Lower leg skin (tissue), 4 donors: ENCODE results near the gene KCNMA1. TPM values are rescaled to one million over a fixed set of nuclear protein-coding genes. Genes with fewer than 3 reads are reported as not detected.

Source experiments
- DNase-seq, 2 donors: peaks; one replicate each; pipeline ENCODE4 v3.0.0-alpha.2; 2019; ENCODE audit warnings: low spot score in 2 of 2
- H3K4me3 ChIP-seq: fragments of 200-600 bp; sonication (generic); 2 replicates; pipeline ENCODE4 v1.5.1; 2017; ENCODE audit warnings: mild to moderate bottlenecking, low read depth; ENCODE audit not compliant: poor library complexity, severe bottlenecking
- CTCF ChIP-seq, 3 donors: fragments of 450-650 bp; IDR thresholded peaks; one replicate each; pipeline ENCODE4 v1.5.1; 2016; ENCODE audit warnings: antibody characterized with exemption in 3 of 3, mild to moderate bottlenecking in 3 of 3, moderate library complexity in 2 of 3
- POLR2A ChIP-seq, 2 donors: fragments of 450-650 bp; IDR thresholded peaks; one replicate each; pipeline ENCODE4 v1.6.1; 2016 to 2017; ENCODE audit warnings: antibody characterized with exemption in 2 of 2, mild to moderate bottlenecking in 1 of 2, moderate library complexity in 1 of 2
- WGBS, 2 donors: methylation state at CpG; one replicate each; pipeline ENCODE4 v1.1.5; 2018; 5-methylcytosine and 5-hydroxymethylcytosine counted together
- intact Hi-C: fragments of 100-400 bp; cut with DNase I; formaldehyde crosslinking; loops from one replicate; pipeline ENCODE4 v1.15.0; 2023; ENCODE audit warnings: low total_unique reads
- total RNA-seq, 4 donors: library from RNA; depleted of rRNA; stranded (reverse); fragments of >200 nt; gene quantifications; one replicate each; pipeline ENCODE4 v1.1.0, GENCODE V29; 2016

The KCNMA1 gene
- total RNA-seq, 4 donors from 2014 or later = 4.1 to 9.9 (median 6.5) TPM

- intact Hi-C loops = no loop called here
- WGBS, 2 donors = 79 to 80% methylated on average over 8 of the region's 8 CpGs
- no peak for TF ChIP-seq POLR2A (IDR thresholded peaks at IDR 0.05)
- TF ChIP-seq CTCF (IDR thresholded peaks at IDR 0.05) = no peak
- no peak for DNase-seq
- no peak overlapping the region for H3K4me3 ChIP-seq
These were observed 11.2 kb downstream of the KCNMA1 start for GRCh38 chr10:77626266-77626935.

GRCh38 chr10:77625379-77625778 lies 12.2 kb downstream of the KCNMA1 start:
- WGBS, 2 donors = 62 to 65% methylated on average over 3 of the region's 3 CpGs
- intact Hi-C loops = no loop called here
- DNase-seq = no peak
- H3K4me3 ChIP-seq = no peak overlapping the region
- no peak for TF ChIP-seq CTCF (IDR thresholded peaks at IDR 0.05)
- TF ChIP-seq POLR2A (IDR thresholded peaks at IDR 0.05) = no peak

GRCh38 chr10:77622889-77623291 lies 14.7 kb downstream of the KCNMA1 start:
- no peak overlapping the region for H3K4me3 ChIP-seq
- intact Hi-C loops = no loop called here
- WGBS, 2 donors = 35 to 41% methylated on average over 4 of the region's 4 CpGs
- TF ChIP-seq POLR2A (IDR thresholded peaks at IDR 0.05) (no peak), CTCF (IDR thresholded peaks at IDR 0.05) (no peak)
- DNase-seq = no peak

- no peak for TF ChIP-seq POLR2A (IDR thresholded peaks at IDR 0.05)
- no peak for TF ChIP-seq CTCF (IDR thresholded peaks at IDR 0.05)
- WGBS, 2 donors = 84 to 88% methylated on average over 6 of the region's 6 CpGs
- no peak for DNase-seq
- no peak overlapping the region for H3K4me3 ChIP-seq
- intact Hi-C loops = no loop called here
These were observed 16.9 kb downstream of the KCNMA1 start for GRCh38 chr10:77620731-77621130.

GRCh38 chr10:77619964-77620703 lies 17.5 kb downstream of the KCNMA1 start:
- TF ChIP-seq POLR2A (IDR thresholded peaks at IDR 0.05) = no peak
- WGBS, 2 donors = 87 to 98% methylated on average over 11 to 13 of the region's 13 CpGs
- no peak overlapping the region for H3K4me3 ChIP-seq
- intact Hi-C loops = no loop called here
- no peak for DNase-seq

- WGBS, 2 donors = 84 to 86% methylated on average over 4 of the region's 4 CpGs
- TF ChIP-seq POLR2A (IDR thresholded peaks at IDR 0.05) (no peak), CTCF (IDR thresholded peaks at IDR 0.05) (no peak)
- DNase-seq = no peak
- H3K4me3 ChIP-seq = no peak overlapping the region
- intact Hi-C loops = no loop called here
These were observed 19.5 kb downstream of the KCNMA1 start for GRCh38 chr10:77618117-77618516.
